Epithelial cell of proximal tubule (primary cell): ENCODE data around the gene CHST10. TPM values are rescaled to one million over a fixed set of nuclear protein-coding genes. Genes with fewer than 3 reads are reported as not detected.
A peak's percentile ranks its signal among the peaks of the same experiment; 100 is the strongest.
"Not testable (repeated sequence)": the region's sequence is repeated elsewhere in the genome, so short reads cannot be mapped to it uniquely, and the experiment has no call there.

Experiments used
- DNase-seq: peaks from one replicate; pipeline ENCODE4 v3.0.0-alpha.2; 2011; ENCODE audit warnings: low read depth
- H3K4me3 ChIP-seq: 2 replicates; pipeline ENCODE4 v1.5.1; 2011; ENCODE audit warnings: low read depth, mild to moderate bottlenecking, low read length
- CTCF ChIP-seq: conservative IDR thresholded peaks from 2 replicates; pipeline ENCODE4 v1.5.1; 2012; ENCODE audit warnings: low read depth, mild to moderate bottlenecking, low read length
- total RNA-seq: library from RNA; depleted of rRNA; stranded (reverse); fragments of >200 nt; gene quantifications from 2 replicates; pipeline ENCODE4 v1.2.3, GENCODE V29; 2015

CHST10 gene
- total RNA-seq, 1 donor from 2014 or later: 8.8 TPM

GRCh38 chr2:100365434-100365833, 52.0 kb downstream of the CHST10 start:
- H3K4me3 ChIP-seq: no peak overlapping the region
- peak; percentile 64 for DNase-seq
- no peak for TF ChIP-seq CTCF

- not testable (repeated sequence) for DNase-seq, H3K4me3 ChIP-seq
Measured at GRCh38 chr2:100362269-100362668, 55.2 kb downstream of the CHST10 start.

- no peak for TF ChIP-seq CTCF
- no peak for DNase-seq
- H3K4me3 ChIP-seq: no peak overlapping the region
Measured at GRCh38 chr2:100359576-100359975, 57.9 kb downstream of the CHST10 start.

- H3K4me3 ChIP-seq: no peak overlapping the region
- TF ChIP-seq CTCF: no peak
- DNase-seq: no peak
Measured at GRCh38 chr2:100358554-100358953, 58.9 kb downstream of the CHST10 start.

GRCh38 chr2:100352521-100352920, 64.9 kb downstream of the CHST10 start:
- no peak for TF ChIP-seq CTCF
- peak; percentile 52 for DNase-seq
- H3K4me3 ChIP-seq: no peak overlapping the region

- no peak for DNase-seq
- H3K4me3 ChIP-seq: no peak overlapping the region
- TF ChIP-seq CTCF: no peak
Measured at GRCh38 chr2:100350661-100351185, 66.7 kb downstream of the CHST10 start.

- not testable (repeated sequence) for H3K4me3 ChIP-seq, DNase-seq
Measured at GRCh38 chr2:100345144-100345543, 72.3 kb downstream of the CHST10 start.

GRCh38 chr2:100344433-100344832, 73.0 kb downstream of the CHST10 start:
- no peak overlapping the region for H3K4me3 ChIP-seq
- DNase-seq: no peak
- TF ChIP-seq CTCF: no peak

- not testable (repeated sequence) for H3K4me3 ChIP-seq, DNase-seq
Measured at GRCh38 chr2:100342466-100342865, 75.0 kb downstream of the CHST10 start.
